RWPE2 (cell line): Measurements from ENCODE around the gene SLC13A2.
A peak's percentile ranks its signal among the peaks of the same experiment; 100 is the strongest.

ENCODE experiments used
- ATAC-seq: fragments of 200-7000 bp; cut with Tn5 transposase; 3 replicates; pipeline ENCODE4 v1.9.1; 2021; ENCODE audit warnings: low read depth
- DNase-seq: peaks from one replicate; pipeline ENCODE4 v3.0.0-alpha.2; 2020; ENCODE audit warnings: low spot score
- H3K27ac ChIP-seq: fragments of 450-650 bp; 2 replicates; pipeline ENCODE4 v1.5.1; 2017; ENCODE audit warnings: mild to moderate bottlenecking; ENCODE audit not compliant: poor library complexity, severe bottlenecking
- H3K27me3 ChIP-seq: fragments of 250-450 bp; sonication (Bioruptor Pico); 2 replicates; pipeline ENCODE4 v1.5.1; 2021; ENCODE audit warnings: mild to moderate bottlenecking, moderate library complexity; ENCODE audit not compliant: insufficient read depth, poor library complexity, severe bottlenecking
- H3K36me3 ChIP-seq: fragments of 250-450 bp; sonication (Bioruptor Pico); 2 replicates; pipeline ENCODE4 v1.5.1; 2020; ENCODE audit warnings: low read depth, mild to moderate bottlenecking, moderate library complexity
- H3K4me1 ChIP-seq: fragments of 250-450 bp; sonication (Bioruptor Pico); 2 replicates; pipeline ENCODE4 v1.5.1; 2021; ENCODE audit warnings: mild to moderate bottlenecking, moderate library complexity; ENCODE audit not compliant: insufficient read depth, poor library complexity, severe bottlenecking
- H3K4me3 ChIP-seq: fragments of 250-450 bp; sonication (Bioruptor Pico); 2 replicates; pipeline ENCODE4 v1.5.1; 2021; ENCODE audit warnings: mild to moderate bottlenecking, moderate library complexity; ENCODE audit not compliant: severe bottlenecking
- H3K9me3 ChIP-seq: fragments of 250-450 bp; sonication (Bioruptor Pico); 2 replicates; pipeline ENCODE4 v1.5.1; 2021; ENCODE audit warnings: mild to moderate bottlenecking, moderate library complexity; ENCODE audit not compliant: severe bottlenecking
- TF ChIP-seq, protein P1 (sequence below): fragments of 450-650 bp; IDR thresholded peaks from one replicate; pipeline ENCODE4 v1.5.1; 2017; ENCODE audit warnings: mild to moderate bottlenecking, moderate library complexity; ENCODE audit not compliant: poor library complexity, severe bottlenecking

SLC13A2 gene

DNA sequence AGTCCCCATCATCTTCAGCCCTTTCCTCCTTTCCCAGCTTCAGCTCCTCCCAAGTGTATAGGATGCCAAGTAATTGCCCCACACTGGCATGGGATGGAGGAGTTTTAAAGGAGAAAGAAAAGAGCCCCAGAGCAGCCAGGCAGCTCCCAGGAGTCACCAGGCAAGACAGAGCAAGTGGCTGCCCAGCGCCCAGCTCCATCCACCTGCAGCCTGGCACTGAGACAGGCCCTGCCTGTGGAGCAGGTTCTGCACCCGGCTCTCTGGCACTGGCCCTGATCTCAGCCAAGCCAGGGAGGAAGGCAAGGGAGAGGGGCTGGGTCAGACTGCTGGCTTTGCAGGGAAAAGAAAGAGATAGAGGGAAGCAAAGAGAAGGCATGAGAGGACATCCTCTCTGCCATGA, 54.4 kb downstream of the SLC13A2 start:
- no peaks in the 10 kb centered on the region for H3K9me3 ChIP-seq
- no peak overlapping the region for H3K27ac ChIP-seq
- H3K4me1 ChIP-seq: peaks cover 16% of the 10 kb centered on the region
- no peaks in the 10 kb centered on the region for H3K27me3 ChIP-seq
- TF ChIP-seq, protein P1, sequence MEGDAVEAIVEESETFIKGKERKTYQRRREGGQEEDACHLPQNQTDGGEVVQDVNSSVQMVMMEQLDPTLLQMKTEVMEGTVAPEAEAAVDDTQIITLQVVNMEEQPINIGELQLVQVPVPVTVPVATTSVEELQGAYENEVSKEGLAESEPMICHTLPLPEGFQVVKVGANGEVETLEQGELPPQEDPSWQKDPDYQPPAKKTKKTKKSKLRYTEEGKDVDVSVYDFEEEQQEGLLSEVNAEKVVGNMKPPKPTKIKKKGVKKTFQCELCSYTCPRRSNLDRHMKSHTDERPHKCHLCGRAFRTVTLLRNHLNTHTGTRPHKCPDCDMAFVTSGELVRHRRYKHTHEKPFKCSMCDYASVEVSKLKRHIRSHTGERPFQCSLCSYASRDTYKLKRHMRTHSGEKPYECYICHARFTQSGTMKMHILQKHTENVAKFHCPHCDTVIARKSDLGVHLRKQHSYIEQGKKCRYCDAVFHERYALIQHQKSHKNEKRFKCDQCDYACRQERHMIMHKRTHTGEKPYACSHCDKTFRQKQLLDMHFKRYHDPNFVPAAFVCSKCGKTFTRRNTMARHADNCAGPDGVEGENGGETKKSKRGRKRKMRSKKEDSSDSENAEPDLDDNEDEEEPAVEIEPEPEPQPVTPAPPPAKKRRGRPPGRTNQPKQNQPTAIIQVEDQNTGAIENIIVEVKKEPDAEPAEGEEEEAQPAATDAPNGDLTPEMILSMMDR: no peak
- no peaks in the 10 kb centered on the region for H3K36me3 ChIP-seq
- ATAC-seq: peak; percentile 33; the same call in 2 of the 3 replicates
- DNase-seq: no peak
- no peak overlapping the region for H3K4me3 ChIP-seq

DNA sequence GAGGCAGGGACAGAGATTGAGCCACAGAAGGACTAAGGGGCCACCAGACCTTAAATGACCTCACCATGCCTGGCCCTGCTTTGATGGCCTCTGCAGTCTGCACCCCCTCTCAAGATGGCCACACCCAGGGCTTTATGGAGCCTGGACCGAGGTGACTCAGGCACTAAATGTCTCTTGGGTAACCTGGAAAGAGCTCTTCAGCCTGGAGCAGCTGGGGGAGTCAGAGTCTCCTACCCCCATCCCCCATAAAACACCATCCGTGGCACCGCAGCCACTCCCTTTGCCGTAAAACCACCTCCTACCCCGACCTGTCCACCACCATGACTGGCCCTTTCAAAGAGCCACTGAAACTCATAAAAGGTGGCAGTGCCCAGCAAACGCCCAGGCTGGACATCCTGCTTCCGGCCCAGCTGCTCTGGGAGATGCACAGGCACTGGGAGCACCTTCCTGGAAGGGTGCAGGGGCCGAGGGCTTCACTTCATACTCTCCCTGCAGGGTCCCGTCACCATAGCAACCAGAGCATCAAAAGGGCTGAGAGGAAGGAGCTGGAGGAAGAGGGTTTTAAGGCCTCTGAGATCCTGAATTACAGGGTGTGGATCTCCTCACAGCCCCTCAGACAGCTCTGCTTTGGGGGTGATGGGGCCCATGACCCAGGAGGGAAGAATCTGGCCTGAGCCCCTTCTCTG, 55.0 kb downstream of the SLC13A2 start:
- H3K27me3 ChIP-seq: no peaks in the 10 kb centered on the region
- no peak for DNase-seq

DNA sequence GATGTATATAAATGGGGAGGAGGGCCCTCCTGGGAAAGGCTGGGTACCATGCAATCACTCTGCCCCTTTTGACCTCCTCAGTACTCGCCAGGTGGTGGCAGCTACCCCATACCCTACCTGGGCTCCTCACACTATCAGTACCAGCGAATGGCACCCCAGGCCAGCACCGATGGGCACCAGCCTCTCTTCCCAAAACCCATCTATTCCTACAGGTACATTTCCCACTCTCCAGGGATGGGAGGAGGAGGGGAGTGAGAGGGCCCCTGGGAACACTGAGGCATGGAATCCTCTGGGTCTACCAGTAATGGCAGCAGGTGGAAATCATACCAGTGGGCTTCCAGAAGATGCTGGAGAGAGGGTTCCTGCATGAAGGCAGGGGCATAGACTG, 55.6 kb downstream of the SLC13A2 start:
- no peak for ATAC-seq
- Histone ChIP-seq H3K9me3 (no peaks in the 10 kb centered on the region), H3K36me3 (no peaks in the 10 kb centered on the region), H3K27ac (no peak overlapping the region), H3K27me3 (no peaks in the 10 kb centered on the region), H3K4me3 (no peak overlapping the region), H3K4me1 (peaks cover 22% of the 10 kb centered on the region)
- DNase-seq: no peak
- TF ChIP-seq, protein P1: no peak

More for the DNA sequence above, 55.0 kb downstream of the SLC13A2 start:
- no peak overlapping the region for H3K4me3 ChIP-seq
- ATAC-seq: no peak
- peaks cover 22% of the 10 kb centered on the region for H3K4me1 ChIP-seq
- H3K27ac ChIP-seq: no peak overlapping the region
- H3K36me3 ChIP-seq: no peaks in the 10 kb centered on the region
- TF ChIP-seq, protein P1: no peak
- no peaks in the 10 kb centered on the region for H3K9me3 ChIP-seq

DNA sequence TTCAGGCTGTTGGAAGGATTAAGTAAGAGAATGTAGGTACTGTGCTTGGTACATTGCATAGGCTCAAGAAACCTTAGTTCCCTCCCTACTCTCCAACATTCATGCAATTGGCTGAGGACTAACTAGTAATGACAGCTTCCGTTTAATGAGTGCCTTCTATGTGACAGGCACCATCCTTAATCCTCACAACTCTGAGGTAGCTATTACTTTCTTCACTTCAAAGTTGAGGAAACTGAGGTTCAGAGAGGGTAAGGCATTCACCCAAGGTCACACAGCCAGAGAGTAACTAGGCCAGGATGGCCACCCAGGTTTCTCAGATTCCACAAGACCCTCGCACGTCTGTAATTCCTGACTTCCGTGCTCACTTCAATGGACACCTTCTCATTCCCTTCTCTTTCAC, 56.8 kb downstream of the SLC13A2 start:
- Histone ChIP-seq H3K27ac (no peak overlapping the region), H3K4me3 (no peak overlapping the region), H3K4me1 (peaks cover 16% of the 10 kb centered on the region), H3K36me3 (no peaks in the 10 kb centered on the region), H3K9me3 (no peaks in the 10 kb centered on the region), H3K27me3 (no peaks in the 10 kb centered on the region)
- ATAC-seq: no peak
- no peak for DNase-seq
- TF ChIP-seq, protein P1: no peak

DNA sequence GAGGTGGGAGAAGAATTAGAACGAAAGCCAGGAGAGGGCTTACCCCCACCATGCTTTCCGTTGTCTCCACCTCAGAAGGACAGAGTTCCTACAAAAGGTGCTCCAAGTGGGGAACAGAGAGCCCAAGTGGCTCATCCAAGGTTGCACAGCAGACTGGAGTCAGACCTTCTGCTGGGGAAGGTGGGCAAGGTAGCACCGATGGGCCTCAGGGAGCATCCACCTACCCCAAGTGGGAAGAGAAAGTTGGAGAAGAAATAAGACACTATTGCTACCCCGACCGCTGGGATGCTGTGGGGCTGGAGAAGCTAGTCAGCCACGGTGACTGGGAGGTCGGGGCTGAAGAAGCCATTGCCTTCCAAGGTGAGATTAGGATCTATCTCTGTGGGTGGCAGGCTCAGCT, 57.5 kb downstream of the SLC13A2 start:
- ATAC-seq (no peak), DNase-seq (no peak)
- Histone ChIP-seq H3K4me1 (peaks cover 10% of the 10 kb centered on the region), H3K36me3 (no peaks in the 10 kb centered on the region), H3K27ac (no peak overlapping the region), H3K4me3 (no peak overlapping the region), H3K27me3 (no peaks in the 10 kb centered on the region), H3K9me3 (no peaks in the 10 kb centered on the region)
- TF ChIP-seq, protein P1: no peak
